ENCODE measurements around the gene DCAF6.
"Not testable (repeated sequence)": the region's sequence is repeated elsewhere in the genome, so short reads cannot be mapped to it uniquely, and the experiment has no call there.

Gene DCAF6

DNA sequence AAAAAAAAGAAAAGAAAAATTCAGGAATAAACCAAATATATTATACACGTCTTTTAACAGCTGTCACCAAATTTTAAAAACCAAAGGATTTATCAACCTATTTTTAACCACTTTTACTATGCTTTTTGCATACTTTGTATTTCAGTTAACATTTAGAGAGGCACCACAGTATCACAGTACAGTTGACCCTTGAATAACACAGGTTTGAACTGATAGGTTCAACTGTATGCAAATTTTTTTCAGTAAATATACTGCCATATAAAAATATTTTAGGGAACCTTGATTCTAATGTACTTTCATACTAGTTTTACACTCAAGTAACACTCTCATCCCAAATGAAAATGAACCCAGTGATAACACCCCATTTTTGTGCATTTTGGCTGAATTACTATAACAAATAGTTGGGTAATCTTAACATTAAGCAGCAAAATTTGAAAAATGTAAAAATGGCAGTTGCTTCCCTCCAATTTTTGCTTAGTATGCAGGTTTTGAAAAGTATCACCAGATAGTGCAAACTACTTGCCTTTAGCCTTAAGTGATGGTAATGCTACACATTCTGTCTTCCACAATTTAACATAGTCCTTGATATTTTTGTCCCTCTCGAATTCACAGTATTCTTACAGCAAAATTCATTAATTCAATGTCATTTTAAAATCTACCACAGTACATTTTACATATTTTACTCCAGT lies 11.8 kb upstream of the DCAF6 start:
- no peak for DNase-seq

DNA sequence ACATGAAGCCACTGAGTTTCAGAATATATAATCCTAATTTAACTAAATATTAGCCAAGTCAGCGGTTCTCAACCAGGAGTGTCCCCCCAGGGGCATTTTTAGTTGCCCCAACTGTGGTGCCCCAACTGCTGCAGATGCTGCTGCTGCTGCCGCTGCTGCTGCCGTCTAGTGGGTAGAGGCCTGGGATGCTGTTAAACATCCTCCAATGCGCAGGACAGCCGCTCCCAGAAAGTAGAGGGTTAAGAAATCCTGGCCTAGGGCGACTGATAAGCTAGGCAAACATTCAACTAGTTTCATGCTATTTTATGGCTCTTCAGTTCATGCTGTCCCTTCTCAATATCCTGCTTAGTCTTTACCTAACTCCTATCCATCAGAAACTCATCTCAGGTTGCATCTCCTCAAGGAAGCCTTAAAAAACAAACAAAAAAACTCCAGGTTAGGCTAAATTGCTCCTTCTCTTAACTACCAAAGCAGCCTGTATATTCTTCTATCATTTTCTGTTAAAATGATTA lies 9.9 kb upstream of the DCAF6 start:
- DNase-seq: no peak

DNA sequence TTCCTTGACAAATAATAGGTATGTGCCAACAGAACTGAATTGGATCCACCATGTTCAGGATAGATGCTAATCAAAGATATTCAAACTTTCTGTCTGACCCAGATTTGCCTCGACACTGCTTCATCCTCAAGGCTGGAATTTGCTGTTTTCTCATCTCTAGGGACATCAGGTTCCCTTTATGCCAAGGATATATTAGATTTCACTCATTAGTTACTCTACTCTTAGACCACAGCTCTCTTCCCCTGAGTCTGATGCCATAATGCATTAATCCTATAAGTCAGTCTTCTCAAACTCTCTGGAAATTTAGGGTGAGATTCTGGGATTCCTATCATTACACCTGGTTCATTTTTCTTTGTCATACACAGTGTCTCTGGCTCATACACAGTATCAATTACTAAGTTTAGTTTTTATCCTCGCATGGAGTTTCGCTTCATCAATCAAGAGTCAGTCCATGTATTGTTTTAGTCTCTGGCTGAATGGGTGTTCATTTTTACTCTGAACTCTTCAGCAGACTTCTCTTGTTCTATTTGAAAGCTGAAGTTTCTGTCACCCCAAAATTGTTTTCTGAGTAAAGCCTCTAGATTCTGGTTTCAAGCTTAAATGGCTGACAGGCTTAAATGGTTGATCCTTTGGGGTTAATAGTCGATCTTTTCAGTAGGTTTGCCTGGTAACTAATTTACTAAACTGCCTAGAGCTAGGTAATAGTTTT lies 9.3 kb upstream of the DCAF6 start:
- DNase-seq: no peak

DNA sequence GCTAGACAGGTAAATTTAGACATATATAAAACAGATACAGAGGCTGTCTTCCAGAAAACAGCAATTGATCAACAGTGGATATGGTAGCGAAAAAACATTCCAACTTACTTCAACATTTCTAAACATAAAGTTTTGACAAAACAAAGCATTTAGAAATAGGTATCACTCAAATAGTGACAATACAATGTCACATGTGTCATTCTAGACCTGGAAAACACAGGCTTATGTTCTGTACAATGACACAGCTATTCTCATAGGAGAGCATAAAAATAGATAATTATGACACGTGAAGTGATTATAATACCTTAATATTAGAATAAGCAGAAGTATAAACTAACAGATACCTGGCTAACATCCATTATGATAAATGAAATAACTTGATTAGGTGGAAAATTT lies 8.0 kb upstream of the DCAF6 start:
- DNase-seq: no peak

DNA sequence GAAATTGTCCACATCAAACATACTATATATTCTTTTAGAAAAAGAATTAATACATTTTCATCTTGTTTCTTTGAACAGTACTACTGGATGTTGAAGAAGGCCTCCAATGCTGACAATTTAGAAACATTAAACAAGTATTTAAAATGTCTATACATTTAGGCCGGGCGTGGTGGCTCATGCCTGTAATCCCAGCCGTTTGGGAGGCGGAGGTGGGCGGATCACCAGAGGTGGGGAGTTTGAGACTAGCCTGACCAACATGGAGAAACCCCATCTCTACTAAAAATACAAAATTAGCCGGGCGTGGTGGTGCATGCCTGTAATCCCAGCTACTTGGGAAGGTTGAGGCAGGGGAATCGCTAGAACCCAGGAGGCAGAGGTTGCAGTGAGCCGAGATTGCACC lies 7.6 kb upstream of the DCAF6 start:
- DNase-seq: not testable (repeated sequence)

DNA sequence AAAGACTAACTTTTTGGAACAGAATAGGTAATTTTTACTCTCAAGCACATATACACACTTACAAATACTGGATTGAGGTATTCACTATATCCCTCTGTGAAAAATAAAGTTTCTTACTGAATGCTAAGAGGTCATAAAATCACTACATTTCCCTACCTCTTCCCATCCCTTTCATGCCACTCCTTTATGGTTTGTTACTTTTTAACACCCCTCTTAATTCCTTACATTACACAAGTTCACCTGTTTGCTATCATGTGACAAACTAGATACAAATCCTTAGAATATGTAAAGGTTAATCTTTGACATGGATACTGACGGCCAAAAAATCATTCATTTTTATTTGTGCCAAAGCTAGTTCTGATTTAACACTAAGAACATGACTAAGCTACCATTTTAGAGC lies 6.8 kb upstream of the DCAF6 start:
- DNase-seq: no peak

DNA sequence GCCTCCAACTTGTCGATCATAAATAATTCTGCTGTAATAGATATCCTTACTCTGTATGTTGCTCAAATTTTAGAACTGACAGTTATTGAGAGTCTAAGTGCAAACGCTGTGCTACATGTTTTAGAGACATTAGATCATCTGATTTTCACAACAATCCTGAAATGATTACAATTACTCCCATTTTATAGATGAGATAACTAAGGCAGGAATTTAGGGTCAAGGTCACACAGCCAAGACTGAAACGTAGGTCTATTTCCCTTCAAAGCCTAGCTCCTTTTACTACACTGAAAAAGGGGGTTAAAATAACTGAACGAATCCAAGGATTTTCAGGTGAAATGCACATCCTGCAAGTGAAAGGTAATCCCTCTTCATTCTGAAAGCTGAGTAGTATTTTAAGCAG lies 2.7 kb upstream of the DCAF6 start:
- DNase-seq: no peak

DNA sequence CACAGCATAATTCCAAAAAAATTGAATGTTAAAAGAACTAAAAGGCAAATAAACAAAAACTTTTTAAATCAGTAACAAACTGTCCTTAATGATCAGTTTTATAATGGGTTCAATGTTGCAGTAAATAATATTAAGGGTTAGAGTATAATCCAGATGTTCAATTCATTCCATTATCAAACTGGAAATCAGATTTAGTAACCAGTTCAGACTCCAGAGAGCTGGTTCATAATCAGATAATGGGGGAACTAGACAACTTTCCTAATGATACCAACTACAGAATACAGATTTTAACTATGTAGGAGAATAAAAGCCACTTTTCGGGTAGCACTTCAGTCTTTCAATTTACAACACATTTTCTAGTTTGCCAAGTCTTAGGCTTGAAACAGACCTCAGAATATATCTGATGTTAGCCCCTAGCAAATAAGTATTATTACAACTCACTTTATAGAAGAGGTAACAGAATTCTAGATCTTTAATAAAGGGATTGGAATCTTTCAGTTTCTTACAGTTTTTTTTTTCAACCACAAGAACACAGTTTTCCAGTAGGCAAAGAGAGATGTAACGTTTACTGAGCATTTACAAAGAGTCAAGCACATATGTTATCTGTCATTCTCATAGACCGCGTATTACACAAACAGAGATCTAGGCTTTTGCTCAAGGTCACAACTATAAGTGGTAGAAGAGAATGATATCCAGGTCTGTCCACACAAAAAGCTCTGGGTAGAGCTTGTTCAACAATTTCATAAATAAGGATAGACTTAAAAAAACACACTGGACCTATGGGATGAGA lies 1.9 kb upstream of the DCAF6 start:
- DNase-seq: no peak

DNA sequence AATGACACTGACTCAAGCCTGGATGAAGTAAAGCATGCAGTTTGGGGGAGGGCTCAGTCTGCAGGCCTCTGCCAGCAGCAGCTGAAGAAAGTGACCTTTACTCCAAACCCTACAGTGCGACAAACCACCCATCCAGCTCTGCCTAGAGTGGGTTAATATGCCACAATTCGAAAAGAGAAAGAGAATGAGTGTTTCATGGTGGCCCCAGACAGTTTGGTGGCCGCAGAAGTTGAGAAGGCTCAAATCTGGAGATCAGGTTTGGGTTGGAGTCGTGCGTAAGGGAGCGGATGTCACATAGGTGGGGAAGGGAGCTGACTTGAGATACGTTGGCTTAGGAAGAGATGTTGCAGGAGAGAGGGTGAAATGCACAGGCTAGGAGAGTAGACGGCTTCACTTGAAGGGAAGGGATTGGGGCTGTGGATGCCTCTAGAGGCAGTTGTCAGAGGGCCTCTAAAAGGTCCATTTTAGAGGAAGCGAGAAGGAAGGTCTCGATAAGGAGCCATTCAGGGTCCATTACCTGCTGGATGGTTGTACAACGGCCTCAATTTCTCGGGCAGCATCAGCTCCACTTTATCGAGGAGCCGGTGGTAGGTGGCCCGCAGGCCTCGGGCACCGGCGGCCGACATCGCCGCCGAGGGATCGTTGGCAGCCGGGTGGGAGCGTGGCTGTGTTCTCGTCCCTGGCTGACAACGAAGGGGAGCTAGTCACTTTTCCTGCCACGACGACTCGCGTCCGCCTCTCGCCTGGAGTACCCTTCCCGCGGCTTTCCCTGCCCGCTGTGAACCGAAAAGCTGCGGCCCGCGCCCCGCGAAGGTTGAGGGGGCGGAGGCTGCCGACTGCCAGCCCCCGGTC lies 1.0 kb upstream of the DCAF6 start:
- no peak for DNase-seq

DNA sequence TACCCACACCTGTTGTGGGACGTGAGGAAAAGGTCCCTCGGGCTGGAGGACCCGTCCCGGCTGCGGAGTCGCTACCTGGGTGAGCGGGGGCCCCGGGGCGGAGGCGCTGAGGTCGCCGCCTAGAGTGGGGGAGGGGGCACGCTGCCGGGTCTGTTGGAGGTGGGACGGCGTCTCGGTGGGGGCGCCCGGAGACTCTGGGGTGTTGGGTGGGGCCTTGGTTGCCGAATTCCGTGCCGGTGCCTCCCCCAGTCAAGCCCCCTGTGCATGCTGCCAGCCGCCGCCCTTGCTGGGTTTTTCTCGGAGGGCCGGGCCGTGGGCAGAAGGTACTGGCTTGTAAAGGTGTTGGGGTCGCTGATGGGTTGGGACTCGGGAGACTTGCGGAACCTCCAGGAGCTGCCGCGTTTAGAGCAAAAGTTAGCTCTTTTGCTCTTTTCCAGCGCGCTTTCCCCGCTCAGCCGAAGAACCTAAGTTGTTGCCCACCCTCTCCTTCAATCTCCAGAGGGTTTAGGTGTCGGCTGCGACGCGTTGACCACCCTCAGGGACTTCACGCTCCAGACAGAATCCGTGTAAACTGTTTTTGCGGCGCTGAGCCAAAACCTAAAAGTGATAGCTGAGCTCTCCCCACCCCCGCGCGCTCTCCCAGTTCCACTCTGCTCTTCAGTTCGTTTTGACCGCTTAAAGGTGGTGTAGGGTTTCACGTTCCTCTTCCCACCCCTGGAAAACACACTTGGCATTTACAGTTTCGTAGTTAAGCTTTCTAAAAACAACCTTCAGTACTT lies 636 bp downstream of the DCAF6 start, which contains the start of gene MPC2:
TSS of gene MPC2 (minus strand) at position 143 of the 779 bp plus-strand sequence. CDS start 1,231 bp downstream, outside the sequence.
- DNase-seq: no peak

DNA sequence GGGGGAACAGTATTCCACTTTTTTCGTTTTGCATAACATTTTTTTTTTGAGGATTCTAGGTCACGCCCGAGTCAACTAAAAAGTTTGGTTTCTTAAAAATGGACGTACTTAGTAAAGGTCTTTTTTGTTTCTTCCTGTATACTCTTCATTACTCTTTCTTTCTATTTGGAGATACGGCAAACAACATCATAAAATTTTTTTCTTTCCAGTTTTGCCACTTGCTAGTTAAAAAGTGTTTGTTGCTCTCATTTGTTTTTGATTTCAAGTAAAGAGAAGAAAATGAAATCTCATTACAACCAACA lies 1.2 kb downstream of the DCAF6 start:
- no peak for DNase-seq

DNA sequence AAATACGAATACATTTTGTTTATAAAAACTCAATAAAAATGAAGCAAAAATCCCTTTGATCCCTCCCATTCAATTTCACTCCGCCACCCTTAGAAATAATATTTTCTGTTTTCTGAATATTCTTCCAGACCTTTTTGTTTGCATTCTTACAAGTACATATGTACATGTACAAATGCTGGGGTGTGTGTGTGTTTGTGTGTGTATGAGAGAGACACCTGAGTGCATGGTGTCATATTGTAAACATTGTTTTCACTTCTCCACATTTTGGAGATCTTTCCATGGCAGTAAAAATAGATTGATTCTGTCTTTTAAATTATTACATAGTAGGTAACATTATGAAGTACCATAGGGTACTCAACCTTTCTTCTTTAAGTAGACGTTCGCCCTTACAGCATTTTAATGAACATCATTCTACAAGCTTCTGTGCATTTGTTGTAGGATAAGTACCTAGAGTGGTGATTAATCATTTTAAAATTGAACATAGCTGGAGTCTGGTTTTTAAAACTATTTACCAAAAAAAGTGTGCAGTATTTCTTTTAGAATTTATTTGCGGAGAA lies 1.7 kb downstream of the DCAF6 start:
- no peak for DNase-seq

DNA sequence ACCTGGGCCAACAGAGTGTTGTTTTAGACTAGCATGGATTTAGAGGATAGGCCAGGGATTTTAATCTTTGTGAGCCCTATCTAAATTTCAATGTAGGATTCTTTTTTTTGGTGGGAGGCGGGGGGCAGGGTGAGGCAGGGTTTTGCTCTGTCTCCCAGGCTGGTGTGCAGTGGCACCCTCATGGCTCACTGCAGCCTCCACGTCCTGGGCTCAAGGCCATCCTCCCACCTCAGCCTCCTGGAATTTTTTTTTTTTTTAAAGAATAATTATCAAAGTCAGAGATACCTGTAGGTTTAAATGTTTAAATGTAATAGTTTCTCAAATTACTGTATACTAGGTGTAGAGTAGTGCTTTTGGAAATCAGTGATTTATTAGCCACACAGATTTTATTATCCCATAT lies 3.8 kb downstream of the DCAF6 start:
- no peak for DNase-seq

DNA sequence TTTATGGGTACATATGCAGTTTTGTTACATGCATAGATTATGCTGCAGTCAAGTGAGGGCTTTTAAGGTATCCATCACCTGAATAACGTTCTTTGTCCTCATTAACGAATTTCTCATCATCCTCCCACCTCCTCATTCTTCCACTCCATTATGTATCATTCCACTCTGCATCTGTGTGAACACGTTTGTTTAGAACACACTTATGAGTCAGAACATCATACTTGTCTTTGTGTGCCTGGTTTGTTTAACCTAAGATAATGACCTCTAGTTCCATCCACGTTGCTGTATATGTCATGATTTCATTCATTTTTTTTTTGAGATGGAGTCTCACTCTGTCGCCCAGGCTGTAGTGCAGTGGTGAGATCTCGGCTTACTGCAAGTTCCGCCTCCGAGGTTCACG lies 7.1 kb downstream of the DCAF6 start:
- no peak for DNase-seq

DNA sequence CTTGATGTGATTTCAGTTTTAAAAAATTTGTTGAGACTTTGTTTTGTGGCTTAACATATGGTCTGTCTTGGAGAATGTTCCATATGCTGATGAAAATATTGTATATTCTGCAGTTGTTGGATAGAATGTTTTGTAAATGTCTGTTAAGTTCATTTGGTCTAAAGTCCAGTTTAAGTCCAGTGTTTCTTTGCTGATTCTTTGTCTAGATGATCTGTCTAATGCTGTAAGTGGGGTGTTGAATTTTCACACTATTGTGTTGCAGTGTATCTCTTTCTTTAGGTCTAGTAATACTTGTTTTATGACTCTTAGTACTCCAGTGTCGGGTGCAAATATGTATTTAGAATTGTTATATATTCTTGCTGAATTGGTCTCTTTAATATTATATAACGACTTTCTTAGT lies 11.2 kb downstream of the DCAF6 start:
- no peak for DNase-seq

DNA sequence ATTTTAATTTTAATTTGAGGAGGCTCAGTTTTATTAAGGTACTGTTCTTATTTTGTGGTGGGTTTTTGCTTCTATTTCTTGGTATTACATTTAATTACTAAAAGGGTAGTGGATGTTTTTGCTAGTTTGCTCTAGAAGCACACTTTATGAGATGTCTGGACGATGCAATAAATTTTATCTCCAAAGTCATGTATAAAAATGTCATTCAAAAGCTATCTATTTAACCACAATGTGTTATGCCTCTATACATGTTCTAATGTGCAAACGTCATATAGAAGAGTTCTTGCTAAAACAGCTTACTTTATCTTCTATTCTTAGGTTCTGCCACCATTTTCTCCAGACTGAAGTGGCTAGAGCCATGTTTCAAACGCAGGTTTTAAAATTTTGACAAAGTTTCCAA lies 13.3 kb downstream of the DCAF6 start:
- no peak for DNase-seq

DNA sequence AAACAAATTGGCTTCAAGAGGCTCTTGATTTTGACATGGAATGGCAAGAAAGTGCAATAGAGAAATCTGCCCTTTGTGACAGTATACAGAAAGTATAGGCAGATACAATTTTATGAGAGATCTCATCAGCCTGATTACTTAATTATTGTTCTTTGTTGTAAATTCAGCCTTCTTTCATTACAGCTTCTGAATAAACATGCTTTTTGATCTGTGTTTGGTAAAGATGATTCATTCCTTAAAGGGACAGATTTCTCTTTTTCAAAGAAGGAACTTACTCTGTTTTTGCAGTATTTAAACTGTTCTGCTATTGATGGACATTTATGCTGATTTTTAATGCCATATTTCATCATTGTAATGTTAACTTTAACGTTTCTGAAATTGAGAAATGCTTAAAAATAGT lies 14.1 kb downstream of the DCAF6 start:
- DNase-seq: no peak

DNA sequence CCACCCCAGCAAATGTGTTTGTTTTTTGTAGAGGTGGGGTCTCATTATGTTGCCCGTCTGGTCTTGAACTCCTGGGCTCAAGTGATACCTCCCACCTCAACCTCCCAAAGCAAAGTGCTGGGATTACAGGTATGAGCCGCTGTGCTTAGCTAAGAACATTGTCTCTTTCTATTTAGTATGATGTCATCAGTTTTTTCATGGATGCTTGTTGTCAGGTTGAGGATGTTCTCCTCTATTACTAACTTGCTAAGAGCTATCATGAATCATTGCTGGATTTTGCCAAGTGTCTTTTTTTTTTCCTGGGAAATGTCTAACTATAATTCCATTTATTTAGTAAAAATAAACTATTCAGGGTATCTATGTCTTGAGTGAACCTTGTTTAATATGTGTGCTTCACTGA lies 19.4 kb downstream of the DCAF6 start:
- no peak for DNase-seq

DNA sequence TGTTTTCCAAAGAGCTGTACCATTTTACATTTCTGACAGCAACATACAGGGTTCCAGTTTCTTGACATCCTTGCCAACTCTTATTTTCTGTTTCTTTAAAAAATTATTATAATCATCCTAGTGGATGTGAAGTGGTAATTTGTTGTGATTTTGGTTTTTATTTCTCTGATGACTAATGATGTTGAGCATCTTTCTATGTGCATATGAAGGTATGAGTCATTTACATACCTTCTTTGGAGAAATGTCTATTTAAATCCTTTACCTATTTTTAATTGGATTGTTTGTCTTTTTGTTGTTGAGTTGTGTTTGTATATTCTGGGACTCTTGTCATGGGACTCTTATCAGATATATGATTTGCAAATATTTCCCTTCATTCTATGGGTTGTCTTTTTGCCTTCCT lies 21.2 kb downstream of the DCAF6 start:
- DNase-seq: no peak

DNA sequence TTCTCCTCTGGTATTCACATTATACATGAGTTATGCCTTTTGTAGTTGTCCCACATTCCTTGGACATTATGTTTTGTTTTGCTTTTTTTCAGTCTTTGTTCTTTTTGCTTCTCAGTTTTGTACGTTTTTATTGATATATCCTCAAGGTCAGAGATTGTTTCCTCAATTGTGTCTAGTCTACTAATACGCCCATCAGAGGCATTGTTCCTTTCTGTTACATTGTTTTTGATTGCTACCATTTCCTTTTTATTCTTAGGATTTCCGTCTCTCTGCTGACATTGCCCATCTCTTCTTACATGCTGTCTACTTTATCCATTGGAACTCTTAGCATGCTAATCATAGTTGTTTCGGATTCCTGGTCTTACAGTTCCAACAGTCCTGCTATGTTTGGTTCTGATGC lies 28.2 kb downstream of the DCAF6 start:
- DNase-seq: no peak

DNA sequence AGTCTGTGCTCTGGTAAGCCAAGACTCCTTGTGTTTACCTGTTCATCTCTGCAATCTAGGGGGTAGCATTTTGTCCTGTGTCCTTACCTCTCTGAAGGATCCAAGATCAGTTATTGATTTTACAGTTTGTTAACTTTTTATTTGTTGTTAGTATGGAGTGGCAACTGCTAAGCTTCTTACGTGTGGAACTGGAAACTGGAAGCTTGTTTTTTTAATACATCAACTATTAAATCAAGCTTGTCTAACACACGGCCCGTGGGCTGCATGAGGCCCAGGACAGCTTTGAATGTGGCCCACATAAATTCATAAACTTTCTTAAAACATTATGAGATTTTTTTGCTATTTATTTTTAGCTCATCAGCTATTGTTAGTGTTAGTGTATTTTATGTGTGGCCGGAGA lies 29.6 kb downstream of the DCAF6 start:
- no peak for DNase-seq

DNA sequence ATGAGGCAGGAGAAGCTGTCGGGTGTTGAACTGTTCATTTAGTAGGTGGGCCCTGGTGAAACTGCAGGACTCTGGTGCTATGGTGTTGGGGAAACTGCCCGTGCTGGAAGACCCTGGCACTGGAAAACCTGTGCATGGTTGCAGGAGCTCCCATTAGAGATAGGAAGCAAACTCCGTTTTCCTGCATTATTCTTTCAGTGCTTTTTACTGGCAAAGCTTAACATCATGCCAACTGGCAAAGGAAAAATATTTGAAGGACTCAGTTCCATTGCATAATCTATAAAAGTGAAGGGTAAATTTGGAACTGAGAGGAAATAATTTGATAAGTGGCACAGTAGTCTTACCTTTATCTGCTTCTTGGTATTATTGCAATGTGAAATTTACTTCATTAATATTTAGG lies 32.1 kb downstream of the DCAF6 start:
- no peak for DNase-seq
